H1 (cell line): Measurements from ENCODE around the gene MANSC4. TPM values are rescaled to one million over a fixed set of nuclear protein-coding genes. Genes with fewer than 3 reads are reported as not detected.

Experiments used
- CTCF ChIA-PET: fragments of 300-600 bp; sonication (Branson Sonifier 250); formaldehyde crosslinking; loops from one replicate; lab custom pipeline; 2021; ENCODE audit not compliant: partially characterized antibody; lab: Charles Lee
- POLR2A ChIA-PET: fragments of 300-600 bp; sonication (Branson Sonifier 250); formaldehyde crosslinking; loops from one replicate; lab custom pipeline; 2021; ENCODE audit warnings: inconsistent platforms; ENCODE audit not compliant: partially characterized antibody; lab: Charles Lee
- DNase-seq, 2 experiments: peaks; one replicate each; pipeline versions ENCODE4 v3.0.0 to v3.0.0-alpha.2; 2010 to 2022; ENCODE audit warnings: low spot score in 2 of 2, low read depth in 1 of 2, mixed read lengths in 1 of 2
- FAIRE-seq: peaks from 2 replicates; lab custom pipeline; 2011; peaks lifted over from hg19 to GRCh38; lab: Jason Lieb, UNC
- H2AFZ ChIP-seq: 2 replicates; pipeline ENCODE4 v1.8.1; 2012; ENCODE audit warnings: low read length, inconsistent platforms
- H2AK5ac ChIP-seq: 2 replicates; pipeline ENCODE4 v1.6.1; 2013; ENCODE audit warnings: low read depth, low read length
- H2BK120ac ChIP-seq: replicated peaks from 2 replicates; pipeline ENCODE3; 2013; ENCODE audit warnings: low read depth, low read length, inconsistent platforms
- H2BK12ac ChIP-seq: 2 replicates; pipeline ENCODE4 v1.6.1; 2013; ENCODE audit warnings: low read depth, low read length
- H2BK15ac ChIP-seq: 2 replicates; pipeline ENCODE4 v1.6.1; 2013; ENCODE audit warnings: low read length
- H2BK20ac ChIP-seq: 2 replicates; pipeline ENCODE4 v1.6.1; 2013; ENCODE audit warnings: low read length
- H2BK5ac ChIP-seq: 2 replicates; pipeline ENCODE4 v1.6.1; 2013; ENCODE audit warnings: low read depth, low read length
- H3K14ac ChIP-seq: 2 replicates; pipeline ENCODE4 v1.6.1; 2013; ENCODE audit warnings: inconsistent platforms; ENCODE audit not compliant: insufficient read length
- H3K18ac ChIP-seq: 2 replicates; pipeline ENCODE4 v1.6.1; 2013; ENCODE audit warnings: low read length; ENCODE audit errors: extremely low read depth
- H3K23ac ChIP-seq: 2 replicates; pipeline ENCODE4 v1.6.1; 2013; ENCODE audit warnings: inconsistent platforms; ENCODE audit not compliant: insufficient read length
- H3K23me2 ChIP-seq: 2 replicates; pipeline ENCODE4 v1.6.1; 2013; ENCODE audit warnings: low read depth, low read length
- H3K27ac ChIP-seq: 2 replicates; pipeline ENCODE4 v1.6.1; 2011; ENCODE audit warnings: low read depth, low read length, inconsistent platforms
- H3K27me3 ChIP-seq, 4 experiments: replicated peaks in 1 of 4; 1 replicate in 1 of 4; 2 replicates in 3 of 4; pipeline versions ENCODE4 v1.6.1 to v1.8.1; 2011 to 2013; ENCODE audit warnings: low read length in 3 of 4, mild to moderate bottlenecking in 3 of 4, inconsistent platforms in 2 of 4, mixed read lengths in 2 of 4, moderate library complexity in 1 of 4; ENCODE audit not compliant: control insufficient read depth in 3 of 4, insufficient read depth in 3 of 4; ENCODE audit errors: extremely low read depth in 1 of 4
- H3K36me3 ChIP-seq, 4 experiments: 2 replicates each; pipeline versions ENCODE4 v1.6.1 to v1.8.1; 2011 to 2013; ENCODE audit warnings: mild to moderate bottlenecking in 4 of 4, low read length in 3 of 4, moderate library complexity in 2 of 4, control low read depth in 1 of 4, inconsistent platforms in 1 of 4; ENCODE audit not compliant: insufficient read depth in 4 of 4, control insufficient read depth in 2 of 4
- H3K4ac ChIP-seq: replicated peaks from 2 replicates; pipeline ENCODE3; 2013; ENCODE audit warnings: low read length, low read depth, mixed read lengths, inconsistent platforms; ENCODE audit not compliant: insufficient read length
- H3K4me1 ChIP-seq, 4 experiments: replicated peaks in 1 of 4; 1 replicate in 1 of 4; 2 replicates in 3 of 4; pipeline versions ENCODE4 v1.6.1 to v1.8.1; 2011 to 2013; ENCODE audit warnings: low read length in 3 of 4, inconsistent platforms in 2 of 4, mixed read lengths in 1 of 4; ENCODE audit not compliant: insufficient read depth in 4 of 4, control insufficient read depth in 3 of 4
- H3K4me2 ChIP-seq, 2 experiments: 2 replicates each; pipeline versions ENCODE4 v1.6.1 to v1.8.1; 2011 to 2013; ENCODE audit warnings: low read depth in 2 of 2, low read length in 2 of 2, control low read depth in 1 of 2, inconsistent platforms in 1 of 2, mild to moderate bottlenecking in 1 of 2; ENCODE audit not compliant: insufficient read depth in 1 of 2
- H3K4me3 ChIP-seq, 4 experiments: fragments of 200-600, 300-600 bp in 1 of 4; sonication (generic), shearing (Covaris generic), sonication (Bioruptor Twin) in 1 of 4; 2 replicates each; pipeline versions ENCODE4 v1.5.1 to v1.8.1; 2011 to 2016; ENCODE audit warnings: low read length in 4 of 4, low read depth in 3 of 4, control low read depth in 2 of 4, inconsistent platforms in 2 of 4, mild to moderate bottlenecking in 2 of 4, mixed read lengths in 1 of 4, moderate library complexity in 1 of 4; ENCODE audit not compliant: insufficient read depth in 2 of 4; ENCODE audit errors: extremely low read depth in 1 of 4
- H3K56ac ChIP-seq: replicated peaks from 2 replicates; pipeline ENCODE3; 2013; ENCODE audit warnings: low read depth, mild to moderate bottlenecking, mixed read lengths, low read length, inconsistent platforms; ENCODE audit not compliant: insufficient read length
- H3K79me1 ChIP-seq: 2 replicates; pipeline ENCODE4 v1.6.1; 2013; ENCODE audit warnings: low read depth, low read length, control low read depth
- H3K79me2 ChIP-seq, 2 experiments: 2 replicates each; pipeline versions ENCODE4 v1.6.1 to v1.8.1; 2012 to 2013; ENCODE audit warnings: low read length in 2 of 2, mild to moderate bottlenecking in 2 of 2, inconsistent platforms in 1 of 2; ENCODE audit not compliant: insufficient read depth in 2 of 2, control insufficient read depth in 1 of 2
- H3K9ac ChIP-seq, 4 experiments: replicated peaks in 1 of 4; 1 replicate in 1 of 4; 2 replicates in 3 of 4; pipeline versions ENCODE4 v1.6.1 to v1.8.1; 2011 to 2013; ENCODE audit warnings: low read depth in 3 of 4, low read length in 3 of 4, control low read depth in 2 of 4, mild to moderate bottlenecking in 2 of 4, moderate library complexity in 2 of 4, inconsistent platforms in 1 of 4; ENCODE audit errors: extremely low read depth in 1 of 4
- H3K9me3 ChIP-seq, 2 experiments: 2 replicates each; pipeline versions ENCODE4 v1.6.1 to v1.8.1; 2012 to 2013; ENCODE audit warnings: mild to moderate bottlenecking in 2 of 2, moderate library complexity in 2 of 2, control low read depth in 1 of 2, inconsistent platforms in 1 of 2, low read depth in 1 of 2, low read length in 1 of 2, mixed read lengths in 1 of 2; ENCODE audit not compliant: insufficient read depth in 2 of 2
- H4K20me1 ChIP-seq, 2 experiments: replicated peaks in 1 of 2; 2 replicates each; pipeline versions ENCODE3 to v1.8.1; 2011 to 2013; ENCODE audit warnings: inconsistent platforms in 2 of 2, low read length in 2 of 2, mild to moderate bottlenecking in 1 of 2; ENCODE audit not compliant: insufficient read depth in 2 of 2, control insufficient read depth in 1 of 2
- H4K5ac ChIP-seq: 2 replicates; pipeline ENCODE4 v1.6.1; 2013; ENCODE audit warnings: low read length, low read depth, mixed read lengths, inconsistent platforms; ENCODE audit not compliant: insufficient read length
- H4K8ac ChIP-seq: 2 replicates; pipeline ENCODE4 v1.8.0; 2013; ENCODE audit warnings: mild to moderate bottlenecking, moderate library complexity, low read length, inconsistent platforms; ENCODE audit not compliant: insufficient read depth; ENCODE audit errors: extremely low read depth
- H4K91ac ChIP-seq: replicated peaks from 2 replicates; pipeline ENCODE3; 2013; ENCODE audit warnings: low read length, mixed read lengths, inconsistent platforms; ENCODE audit not compliant: insufficient read length
- GABPA ChIP-seq: IDR thresholded peaks from 2 replicates; pipeline ENCODE4 v1.6.1; 2011; ENCODE audit warnings: mild to moderate bottlenecking, low read length, moderate library complexity, borderline replicate concordance; ENCODE audit not compliant: insufficient read depth
- WGBS, 2 experiments: shearing (Covaris generic) in 1 of 2; methylation state at CpG; one replicate each; pipeline versions ENCODE4 v1.1.6 to v1.1.7; 2013 to 2015; ENCODE audit warnings: low lambda C conversion rate in 2 of 2, mixed read lengths in 2 of 2, inconsistent platforms in 1 of 2, low coverage in 1 of 2, missing lambda C conversion rate in 1 of 2; ENCODE audit not compliant: insufficient replicate concordance in 2 of 2, insufficient coverage in 1 of 2, insufficient read length in 1 of 2; ENCODE audit errors: extremely low coverage in 1 of 2, missing lambda C conversion rate in 1 of 2; 5-methylcytosine and 5-hydroxymethylcytosine counted together
- polyA plus RNA-seq, 7 experiments: library from polyadenylated mRNA; depleted of rRNA in 3 of 7; stranded (reverse) in 5 of 7; unstranded in 2 of 7; fragments of >200 nt in 5 of 7; fragments of 200-250 nt in 2 of 7; gene quantifications; 1 replicate in 5 of 7; 2 replicates in 1 of 7; 4 replicates in 1 of 7; pipeline versions ENCODE4 v1.2.1 to v1.2.3, GENCODE V29; 2011 to 2013; ENCODE audit warnings: missing spikeins in 2 of 7, mixed read lengths in 2 of 7
- total RNA-seq: library from RNA; stranded (reverse); fragmentation: NEBNext Ultra II Directional; extraction: Animal tissue kit (Norgen Biotek cat#: 25700); gene quantifications from 2 replicates; pipeline ENCODE4 v1.2.1, GENCODE V29; 2021

Gene MANSC4
- total and polyA plus RNA-seq, 2 of the 8 experiments (the other 6 are each of a cell fraction or from before 2014, with no cell fraction given), result not detected

GRCh38 chr12:27794818-27795584, 15.0 kb upstream of the MANSC4 start:
- Histone ChIP-seq H3K9ac (no peak overlapping the region), H4K20me1 (peaks cover 0 to 1% of the 10 kb centered on the region in 2 experiments), H3K18ac (no peak overlapping the region), H4K8ac (no peak overlapping the region), H4K5ac (no peak overlapping the region), H2BK15ac (no peak overlapping the region), H3K4me2 (no peak overlapping the region), H3K4me1 (no peaks in the 10 kb centered on the region), H3K79me2 (peaks cover 0 to 5% of the 10 kb centered on the region in 2 experiments; a peak in 1 of 4 replicates), H3K79me1 (no peaks in the 10 kb centered on the region; the same call in 1 of the 2 replicates), H3K4me3 (no peak overlapping the region), H3K23me2 (no peaks in the 10 kb centered on the region), H3K36me3 (peaks cover 8 to 53% (median 24%) of the 10 kb centered on the region in 4 experiments; a peak in 7 of 8 replicates), H2BK120ac (no peak overlapping the region), H2BK12ac (no peak overlapping the region), H4K91ac (no peak overlapping the region), H2AFZ (no peak overlapping the region), H3K14ac (no peak overlapping the region), H3K23ac (no peak overlapping the region), H2BK20ac (no peak overlapping the region), H3K4ac (no peak overlapping the region), H2BK5ac (no peak overlapping the region), H3K27me3 (no peaks in the 10 kb centered on the region), H3K27ac (no peak overlapping the region), H3K56ac (no peak overlapping the region), H2AK5ac (no peak overlapping the region), H3K9me3 (no peaks in the 10 kb centered on the region)
- WGBS, 2 experiments, result 87% methylated on average over 6 of the region's 6 CpGs; no CpG with 5 or more reads in 1 of the 2 experiments
- ChIA-PET CTCF (interaction anchor here (0.8 to 1.5 kb wide), 6 partner anchors 10 to 63 kb away, joined by 3 to 4 read pairs (median 3); no protein-coding TSS in a partner anchor), POLR2A (interaction anchor here (0.9 to 2.5 kb wide), 3 partner anchors 9 to 15 kb away, joined by 3 to 9 read pairs (median 5); partner anchors contain the start of genes KLHL42 and MANSC4)
- DNase-seq, result no peak
- no peak for FAIRE-seq
- TF ChIP-seq GABPA, result no peak
